Suppressor macrophage treated with lipopolysaccharide for 4 hours (primary cell): ENCODE measurements around the gene ARHGAP22.

Source experiments
- DNase-seq: peaks from one replicate; pipeline ENCODE4 v3.0.0-alpha.2; 2020

Gene ARHGAP22

GRCh38 chr10:48474765-48475365 is 130.0 kb downstream of the ARHGAP22 start:
- peak; percentile 39 for DNase-seq

DNA sequence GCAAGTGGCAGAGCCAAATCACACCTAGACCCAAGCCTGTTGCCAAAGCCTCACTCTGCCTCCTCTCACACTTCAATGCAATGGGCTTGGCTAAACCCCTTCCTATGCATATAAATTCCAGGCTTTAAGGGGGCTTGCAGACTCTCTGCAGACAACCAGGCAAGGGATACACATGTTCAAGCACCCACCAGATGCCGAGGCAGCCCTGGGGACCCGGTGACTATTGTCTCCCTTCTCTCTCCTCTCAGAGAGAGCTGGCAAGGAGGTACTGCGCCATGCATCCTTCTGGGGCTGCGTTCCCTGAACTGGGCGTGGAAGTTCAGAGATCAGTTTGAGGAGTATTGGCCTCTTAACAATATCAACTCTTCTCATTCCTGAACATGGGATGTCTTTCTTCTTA is 131.2 kb downstream of the ARHGAP22 start:
- DNase-seq: no peak

- DNase-seq: no peak
Observed at GRCh38 chr10:48472501-48473069, 132.3 kb downstream of the ARHGAP22 start.

GRCh38 chr10:48470893-48471805 is 133.7 kb downstream of the ARHGAP22 start:
- DNase-seq: no peak

- no peak for DNase-seq
Observed at GRCh38 chr10:48470115-48470892, 134.6 kb downstream of the ARHGAP22 start.

DNA sequence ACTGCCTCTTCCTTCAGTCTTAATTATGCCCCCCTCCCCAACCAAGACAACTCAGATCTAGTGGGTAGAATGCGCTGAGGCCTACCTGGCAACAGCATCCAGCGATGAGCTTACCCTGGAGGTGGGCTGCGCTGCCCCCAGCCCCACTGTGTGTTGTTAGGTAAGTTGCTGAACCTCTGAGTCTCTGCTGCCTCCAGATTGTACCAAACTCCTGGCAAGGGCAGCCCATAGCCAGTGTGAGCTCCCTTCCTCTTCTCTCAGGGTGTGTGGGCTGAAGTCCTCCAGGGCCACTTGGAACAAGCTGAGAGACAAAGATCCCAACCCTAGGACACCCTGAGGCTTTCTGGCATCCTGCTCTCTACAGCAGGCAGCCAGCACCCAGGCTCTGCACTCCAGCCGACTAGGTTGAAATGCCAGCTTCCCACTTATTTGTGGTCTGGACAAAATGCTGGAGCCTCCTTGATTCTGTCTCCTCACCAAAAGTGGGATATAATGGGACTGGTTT is 135.3 kb downstream of the ARHGAP22 start:
- peak; percentile 26 for DNase-seq

- no peak for DNase-seq
Observed at GRCh38 chr10:48468866-48469511, 135.9 kb downstream of the ARHGAP22 start.

DNA sequence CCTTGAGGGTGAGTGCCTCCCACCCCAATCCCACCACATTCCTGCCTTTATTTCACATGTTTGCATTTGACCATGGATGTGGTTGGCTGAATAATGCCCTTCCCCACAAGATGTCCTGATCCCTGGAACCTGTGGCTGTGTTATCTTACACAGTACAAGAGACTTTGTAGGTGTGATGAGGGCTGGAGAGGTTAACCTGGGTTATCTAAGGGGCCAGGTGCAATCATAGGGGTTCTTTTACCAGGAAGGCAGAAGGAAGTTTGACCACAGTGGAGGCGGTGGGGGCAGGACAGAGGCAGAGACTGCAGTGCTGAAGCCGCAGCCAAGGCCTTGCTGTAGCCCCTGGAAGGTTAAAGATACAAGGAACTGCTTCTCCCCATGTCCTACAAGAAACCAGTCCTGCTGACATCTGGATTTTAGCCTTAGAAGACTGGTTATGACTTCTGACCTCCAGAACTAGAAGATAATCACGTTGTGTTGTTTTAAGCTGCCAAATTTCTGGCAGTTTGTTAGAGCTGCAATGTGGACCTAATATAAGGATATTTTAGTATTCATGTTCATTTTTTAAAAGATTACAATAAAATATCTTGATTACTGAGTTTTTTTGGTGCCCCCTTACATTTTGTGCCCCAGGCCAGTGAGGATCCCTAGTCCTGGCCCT is 136.6 kb downstream of the ARHGAP22 start:
- DNase-seq: no peak

DNA sequence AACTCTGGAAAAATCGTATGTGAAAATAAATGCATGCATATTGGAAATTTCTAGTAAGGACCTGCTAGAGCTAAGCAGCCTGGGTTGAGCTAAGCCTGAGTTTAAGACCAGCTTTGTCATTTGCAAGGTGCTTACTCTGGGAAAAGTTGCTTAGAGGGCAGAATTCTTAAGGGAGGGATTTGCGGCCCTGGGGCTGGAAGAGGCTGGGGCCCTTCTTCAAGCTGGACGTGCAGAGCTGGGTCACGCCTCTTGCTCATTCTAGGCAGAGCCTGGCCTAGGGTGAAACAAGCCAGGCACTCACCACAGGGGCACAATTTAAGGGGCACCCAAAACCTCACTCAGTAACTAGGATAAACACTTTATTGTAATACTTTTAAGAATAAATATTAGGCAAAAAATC is 137.2 kb downstream of the ARHGAP22 start:
- no peak for DNase-seq

DNA sequence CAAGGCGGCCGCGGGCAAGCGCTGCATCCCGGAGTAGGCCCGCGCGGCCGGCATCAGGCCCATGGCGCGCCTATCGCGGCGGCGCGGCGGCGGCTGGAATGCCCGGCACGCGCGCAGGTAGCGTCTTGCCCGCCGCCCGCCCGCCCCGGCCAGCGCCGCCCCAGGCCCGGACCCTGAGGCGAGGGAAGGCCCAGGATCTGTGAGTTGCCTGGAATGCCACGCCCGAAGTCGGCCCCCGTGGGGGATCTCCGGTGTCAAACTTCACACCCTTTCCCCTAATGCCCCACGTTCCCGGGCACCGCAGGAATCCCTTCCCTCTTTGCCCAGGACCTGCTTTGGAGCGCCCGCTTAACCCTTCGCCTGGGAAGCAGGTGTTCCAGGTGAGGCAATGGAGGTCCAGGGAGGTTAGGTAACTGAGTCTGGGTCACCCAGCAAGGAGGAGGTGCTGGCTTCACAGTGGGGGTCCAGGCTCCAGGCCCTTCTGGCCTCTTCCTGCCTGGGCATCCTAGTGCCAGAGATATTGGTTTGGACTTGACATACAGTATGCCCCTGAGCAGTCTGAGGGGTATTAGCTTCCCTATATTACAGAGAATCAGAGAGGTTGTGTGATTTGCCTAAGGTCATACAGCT is 138.1 kb downstream of the ARHGAP22 start:
- DNase-seq: no peak

- DNase-seq: no peak
Observed at GRCh38 chr10:48465860-48466521, 138.9 kb downstream of the ARHGAP22 start.

- no peak for DNase-seq
Observed at GRCh38 chr10:48464871-48465736, 139.8 kb downstream of the ARHGAP22 start.

DNA sequence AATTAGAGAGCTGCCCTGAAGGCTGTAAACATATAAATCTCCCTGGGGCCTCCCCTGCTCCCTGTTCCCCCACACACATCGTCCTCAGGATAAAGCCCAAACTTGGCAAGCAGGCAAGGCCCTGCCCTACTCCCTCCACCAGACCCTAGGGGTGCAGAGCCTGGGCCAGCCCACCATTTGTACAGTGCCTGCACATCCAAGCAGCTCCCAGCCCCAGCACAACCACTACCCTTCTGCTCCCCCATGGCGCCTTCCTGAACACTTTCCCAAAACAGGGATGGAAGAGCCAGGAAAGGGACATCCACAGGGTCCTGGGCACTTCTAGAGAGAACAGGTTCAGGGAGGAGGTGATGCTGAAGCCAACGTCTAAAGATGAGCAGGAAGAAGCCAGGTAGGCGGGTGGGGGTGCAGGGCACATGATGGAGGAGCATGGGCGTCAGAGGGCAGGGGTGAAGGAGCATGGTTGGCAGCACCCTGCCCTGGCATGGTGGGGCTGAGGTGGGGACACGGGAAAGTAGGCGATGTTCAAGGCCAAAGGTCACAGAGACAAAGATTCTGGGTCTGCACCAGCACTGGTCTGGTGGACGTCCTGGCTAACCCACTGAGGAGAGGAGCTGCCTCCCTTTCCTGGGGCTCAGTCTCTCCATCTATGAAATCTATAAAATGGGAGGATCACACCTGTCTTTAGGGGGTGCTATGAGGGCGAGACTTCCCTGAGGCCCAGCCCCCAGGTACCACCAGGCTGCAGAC is 140.6 kb downstream of the ARHGAP22 start:
- no peak for DNase-seq

- DNase-seq: no peak
Observed at GRCh38 chr10:48463318-48464003, 141.4 kb downstream of the ARHGAP22 start.

GRCh38 chr10:48462482-48463020 is 142.3 kb downstream of the ARHGAP22 start:
- no peak for DNase-seq

DNA sequence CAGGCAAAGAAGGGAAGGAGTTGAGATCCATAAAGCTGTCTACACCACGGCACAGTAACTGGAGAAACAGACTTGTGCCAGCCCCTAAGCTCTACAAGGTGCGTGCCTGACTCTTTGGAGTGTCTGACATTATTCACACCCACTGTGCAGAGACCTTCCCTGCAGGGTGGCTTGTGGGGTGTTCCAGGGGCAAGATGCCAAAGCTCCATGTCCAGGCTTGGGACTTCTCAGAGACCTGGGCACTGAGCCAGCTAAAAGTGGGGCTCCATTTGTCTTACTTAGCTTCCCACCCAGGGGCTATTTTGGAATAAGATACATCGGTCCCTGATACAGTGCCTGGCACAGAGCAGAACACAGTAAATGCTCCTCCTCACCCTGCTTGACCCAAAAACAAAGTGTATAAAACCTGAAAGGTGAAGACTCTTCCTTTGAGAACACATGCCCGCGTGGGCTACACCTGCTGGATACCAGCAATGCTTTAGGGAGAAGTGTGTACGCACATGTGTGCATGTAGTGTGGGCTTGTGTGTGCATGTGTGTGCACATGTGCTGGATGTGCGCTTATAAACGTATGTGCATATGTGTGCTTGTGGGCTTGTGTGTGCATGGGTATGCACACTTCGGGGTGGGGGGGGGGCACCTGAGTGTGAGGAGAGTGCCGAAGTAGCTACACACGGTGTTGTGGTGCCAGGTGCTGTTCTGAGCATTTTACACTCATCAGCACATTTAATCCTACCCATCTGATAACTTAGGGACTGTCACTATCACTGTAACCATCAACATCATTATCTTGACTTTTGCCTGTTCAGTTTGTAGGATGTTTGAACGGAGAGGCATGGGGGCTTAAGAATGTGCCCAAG is 143.0 kb downstream of the ARHGAP22 start:
- no peak for DNase-seq

- DNase-seq: no peak
Observed at GRCh38 chr10:48460182-48460581, 144.7 kb downstream of the ARHGAP22 start.
